PC-3 (cell line): ENCODE data around the gene NEUROG3. TPM values are rescaled to one million over a fixed set of nuclear protein-coding genes. Genes with fewer than 3 reads are reported as not detected.
"Not testable (repeated sequence)": the region's sequence is repeated elsewhere in the genome, so short reads cannot be mapped to it uniquely, and the experiment has no call there.

Source experiments
- ATAC-seq: fragments of 200-7000 bp; cut with Tn5 transposase; 2 replicates; pipeline ENCODE4 v1.9.1; 2020; ENCODE audit warnings: mild to moderate bottlenecking, moderate library complexity
- BruUV-seq: library from RNA; stranded (reverse); fragments of 400-500 nt; replicated peaks from 2 replicates; lab custom pipeline; 2021; lab: Mats Ljungman, UMichigan
- CTCF ChIA-PET: fragments of 300-600 bp; sonication (Branson Sonifier 250); formaldehyde crosslinking; loops from one replicate; lab custom pipeline; 2022; ENCODE audit warnings: antibody characterized with exemption; lab: Charles Lee
- POLR2A ChIA-PET: fragments of 300-600 bp; sonication (Branson Sonifier 250); formaldehyde crosslinking; loops from one replicate; lab custom pipeline; 2022; ENCODE audit warnings: antibody characterized with exemption; ENCODE audit not compliant: unreplicated experiment; lab: Charles Lee
- DNase-seq: peaks from one replicate; pipeline ENCODE4 v3.0.0-alpha.2; 2015
- H2AFZ ChIP-seq: fragments of 300-600 bp; sonication (generic); 2 replicates; pipeline ENCODE4 v1.6.0; 2016; ENCODE audit warnings: antibody characterized with exemption, low read length
- H3F3A ChIP-seq: fragments of 300-600 bp; sonication (generic); one replicate; pipeline ENCODE4 v1.6.0; 2017; ENCODE audit warnings: antibody characterized with exemption, low read length, control low read depth, mild to moderate bottlenecking; ENCODE audit not compliant: unreplicated experiment
- H3K27ac ChIP-seq: fragments of 300-600 bp; sonication (generic); 2 replicates; pipeline ENCODE4 v1.5.1; 2016; ENCODE audit warnings: mild to moderate bottlenecking, low read length
- H3K27me3 ChIP-seq: fragments of 300-600 bp; sonication (generic); 2 replicates; pipeline ENCODE4 v1.6.1; 2016; ENCODE audit warnings: low read length, mixed read lengths
- H3K36me3 ChIP-seq: fragments of 300-600 bp; sonication (generic); 2 replicates; pipeline ENCODE4 v1.6.1; 2016; ENCODE audit warnings: low read depth, mixed run types, low read length, mixed read lengths
- H3K4me1 ChIP-seq: fragments of 300-600 bp; sonication (generic); 2 replicates; pipeline ENCODE4 v1.5.1; 2016; ENCODE audit warnings: low read length; ENCODE audit not compliant: insufficient read depth
- H3K4me2 ChIP-seq: fragments of 300-600 bp; sonication (generic); 2 replicates; pipeline ENCODE4 v1.6.0; 2016; ENCODE audit warnings: low read length
- H3K4me3 ChIP-seq: fragments of 300-600 bp; sonication (generic); 2 replicates; pipeline ENCODE4 v1.5.1; 2016; ENCODE audit warnings: mild to moderate bottlenecking, low read length, mixed read lengths
- H3K79me2 ChIP-seq: fragments of 300-600 bp; sonication (generic); 2 replicates; pipeline ENCODE4 v1.6.1; 2017; ENCODE audit warnings: low read length, mixed read lengths
- H3K9ac ChIP-seq: fragments of 300-600 bp; sonication (generic); 2 replicates; pipeline ENCODE4 v1.6.0; 2016; ENCODE audit warnings: mild to moderate bottlenecking, low read length
- H3K9me2 ChIP-seq: fragments of 300-600 bp; sonication (generic); replicated peaks from 2 replicates; pipeline ENCODE4 v1.6.1; 2016; ENCODE audit warnings: mixed run types, low read length, mixed read lengths
- H3K9me3 ChIP-seq: fragments of 300-600 bp; sonication (generic); 2 replicates; pipeline ENCODE4 v1.6.1; 2016; ENCODE audit warnings: low read length, mixed read lengths
- H4K20me1 ChIP-seq: fragments of 300-600 bp; sonication (generic); 2 replicates; pipeline ENCODE4 v1.6.1; 2016; ENCODE audit warnings: low read length, mixed read lengths
- EZH2 ChIP-seq: fragments of 300-600 bp; sonication (generic); IDR thresholded peaks from one replicate; pipeline ENCODE4 v1.6.1; 2017; ENCODE audit warnings: antibody characterized with exemption, mild to moderate bottlenecking, low read length; ENCODE audit not compliant: unreplicated experiment
- EZH2phosphoT487 ChIP-seq: fragments of 300-600 bp; sonication (generic); IDR thresholded peaks from 2 replicates; pipeline ENCODE4 v1.6.1; 2018; ENCODE audit warnings: mild to moderate bottlenecking, antibody characterized with exemption, low read length, borderline replicate concordance
- intact Hi-C: fragments of 100-400 bp; cut with micrococcal nuclease; formaldehyde crosslinking; loops from 2 replicates; pipeline ENCODE4 v1.9.0; 2023
- total RNA-seq: library from RNA; depleted of rRNA; stranded (reverse); fragments of >200 nt; gene quantifications from 2 replicates; pipeline ENCODE4 v1.2.3, GENCODE V29; 2014
- TF ChIP-seq, protein P1 (sequence below): fragments of 300-600 bp; sonication (generic); conservative IDR thresholded peaks from 2 replicates; pipeline ENCODE4 v1.5.1; 2017; ENCODE audit warnings: antibody characterized with exemption, low read depth, mild to moderate bottlenecking, low read length

The NEUROG3 gene
- total RNA-seq, 1 experiment from 2014 or later = not detected

DNA sequence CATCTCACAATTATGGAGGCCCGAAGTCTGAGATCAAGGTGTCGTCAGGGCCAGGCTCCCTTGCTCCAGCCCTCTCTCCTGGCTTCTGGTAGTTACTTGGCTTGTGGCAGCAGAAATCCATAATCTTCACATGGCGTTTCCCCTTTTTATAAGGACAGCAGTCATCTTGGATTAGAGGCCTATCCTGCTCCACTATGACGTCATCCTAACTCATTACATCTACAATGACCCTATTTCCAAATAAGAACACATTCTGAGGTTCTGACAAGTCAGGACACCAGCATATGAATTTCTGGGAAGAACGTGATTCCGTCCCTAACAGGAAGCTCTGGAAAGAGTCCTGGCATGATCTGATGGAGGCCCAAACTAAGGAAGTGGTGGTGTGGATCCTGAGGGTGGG is 35.8 kb downstream of the NEUROG3 start:
- DNase-seq (no peak), ATAC-seq (no peak)
- no peak overlapping the region for H3K4me3 ChIP-seq
- H2AFZ ChIP-seq = no peak overlapping the region
- no peak overlapping the region for H3K4me2 ChIP-seq
- 0 out of 2 replicates have a peak, but pooled peaks cover 11% of the 10 kb centered on the region for H3K9me3 ChIP-seq
- intact Hi-C loops = no loop called here
- no peaks in the 10 kb centered on the region for H3K79me2 ChIP-seq
- H3K9me2 ChIP-seq = no peaks in the 10 kb centered on the region
- H3K9ac ChIP-seq = no peak overlapping the region
- H4K20me1 ChIP-seq = no peaks in the 10 kb centered on the region
- CTCF ChIA-PET = interaction anchor here (0.6 kb wide), 1 partner anchor 100 kb away, joined by 4 read pairs; no protein-coding TSS in a partner anchor
- no peak overlapping the region for H3K27ac ChIP-seq
- no peaks in the 10 kb centered on the region for H3F3A ChIP-seq
- POLR2A ChIA-PET = no interaction called here
- TF ChIP-seq EZH2 = no peak
- TF ChIP-seq, protein P1, sequence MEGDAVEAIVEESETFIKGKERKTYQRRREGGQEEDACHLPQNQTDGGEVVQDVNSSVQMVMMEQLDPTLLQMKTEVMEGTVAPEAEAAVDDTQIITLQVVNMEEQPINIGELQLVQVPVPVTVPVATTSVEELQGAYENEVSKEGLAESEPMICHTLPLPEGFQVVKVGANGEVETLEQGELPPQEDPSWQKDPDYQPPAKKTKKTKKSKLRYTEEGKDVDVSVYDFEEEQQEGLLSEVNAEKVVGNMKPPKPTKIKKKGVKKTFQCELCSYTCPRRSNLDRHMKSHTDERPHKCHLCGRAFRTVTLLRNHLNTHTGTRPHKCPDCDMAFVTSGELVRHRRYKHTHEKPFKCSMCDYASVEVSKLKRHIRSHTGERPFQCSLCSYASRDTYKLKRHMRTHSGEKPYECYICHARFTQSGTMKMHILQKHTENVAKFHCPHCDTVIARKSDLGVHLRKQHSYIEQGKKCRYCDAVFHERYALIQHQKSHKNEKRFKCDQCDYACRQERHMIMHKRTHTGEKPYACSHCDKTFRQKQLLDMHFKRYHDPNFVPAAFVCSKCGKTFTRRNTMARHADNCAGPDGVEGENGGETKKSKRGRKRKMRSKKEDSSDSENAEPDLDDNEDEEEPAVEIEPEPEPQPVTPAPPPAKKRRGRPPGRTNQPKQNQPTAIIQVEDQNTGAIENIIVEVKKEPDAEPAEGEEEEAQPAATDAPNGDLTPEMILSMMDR = no peak
- TF ChIP-seq EZH2phosphoT487 = no peak
- H3K36me3 ChIP-seq = no peaks in the 10 kb centered on the region
- H3K27me3 ChIP-seq = no peaks in the 10 kb centered on the region
- no peaks in the 10 kb centered on the region for H3K4me1 ChIP-seq
- BruUV-seq = no TSS peak

DNA sequence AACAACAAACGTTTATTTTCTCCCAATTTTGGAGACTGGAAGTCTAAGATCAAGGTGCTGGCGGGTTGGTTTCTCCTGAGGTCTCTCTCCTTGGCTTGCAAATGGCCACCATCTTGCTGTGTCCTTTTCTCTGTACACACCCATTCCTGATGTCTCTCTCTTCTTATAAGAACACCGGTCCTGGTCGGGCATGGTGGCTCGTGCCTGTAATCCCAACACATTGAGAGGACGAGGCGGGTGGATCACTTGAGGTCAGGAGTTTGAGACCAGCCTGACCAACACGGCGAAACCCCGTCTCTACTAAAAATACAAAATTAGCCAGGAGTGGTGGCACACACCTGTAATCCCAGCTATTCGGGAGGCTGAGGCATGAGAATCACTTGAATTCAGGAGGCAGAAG is 36.7 kb downstream of the NEUROG3 start:
- H3K9ac ChIP-seq, H3K4me1 ChIP-seq, H3K27me3 ChIP-seq, H3F3A ChIP-seq, H3K9me3 ChIP-seq, ATAC-seq, DNase-seq, H3K36me3 ChIP-seq, H3K9me2 ChIP-seq, H3K4me2 ChIP-seq, intact Hi-C loops, CTCF ChIA-PET, H2AFZ ChIP-seq, BruUV-seq, H3K4me3 ChIP-seq, POLR2A ChIA-PET, H3K27ac ChIP-seq, H3K79me2 ChIP-seq, H4K20me1 ChIP-seq: not testable (repeated sequence)

DNA sequence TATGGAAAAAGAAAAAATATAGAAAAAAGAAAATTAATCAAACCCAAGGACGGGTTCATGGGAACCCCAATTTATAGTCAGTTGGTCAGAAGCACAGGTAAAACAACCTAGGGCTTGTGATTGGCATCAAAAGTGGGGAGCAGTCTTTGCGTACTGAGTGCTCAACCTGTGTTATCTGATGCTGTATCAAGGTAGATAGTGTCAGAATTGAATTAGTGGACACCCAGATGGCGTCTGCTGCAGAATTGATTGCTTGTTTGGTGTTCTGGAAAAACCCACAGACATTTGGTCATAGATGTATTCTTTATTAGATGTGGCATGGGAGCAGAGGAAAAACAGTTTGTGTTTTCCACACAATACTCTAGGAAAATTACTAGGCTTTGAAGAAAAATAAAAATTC is 39.6 kb downstream of the NEUROG3 start:
- Histone ChIP-seq H3K4me2 (no peak overlapping the region), H3K9me2 (no peaks in the 10 kb centered on the region), H3K4me1 (no peaks in the 10 kb centered on the region), H2AFZ (no peak overlapping the region), H3K9ac (no peak overlapping the region), H3K79me2 (no peaks in the 10 kb centered on the region), H3K27me3 (no peaks in the 10 kb centered on the region), H3F3A (no peaks in the 10 kb centered on the region), H3K27ac (no peak overlapping the region), H3K36me3 (no peaks in the 10 kb centered on the region), H4K20me1 (no peaks in the 10 kb centered on the region), H3K4me3 (no peak overlapping the region), H3K9me3 (no peaks in the 10 kb centered on the region)
- no TSS peak for BruUV-seq
- ATAC-seq (no peak), DNase-seq (no peak)
- intact Hi-C loops = no loop called here
- TF ChIP-seq EZH2phosphoT487 (no peak), EZH2 (no peak)
- TF ChIP-seq, protein P1 = no peak
- ChIA-PET CTCF (no interaction called here), POLR2A (no interaction called here)
